Mucosa of stomach (tissue), 1 donor: Measurements from ENCODE around the gene PAWR.

Experiments used
- H3K27me3 ChIP-seq: one replicate; pipeline ENCODE4 v1.7.0; 2013; ENCODE audit warnings: mild to moderate bottlenecking, low read length; ENCODE audit not compliant: control insufficient read depth, insufficient read depth
- H3K36me3 ChIP-seq: one replicate; pipeline ENCODE4 v1.7.0; 2013; ENCODE audit warnings: low read length; ENCODE audit not compliant: control insufficient read depth, insufficient read depth
- H3K4me1 ChIP-seq: one replicate; pipeline ENCODE4 v1.7.0; 2013; ENCODE audit warnings: mild to moderate bottlenecking, low read length; ENCODE audit not compliant: control insufficient read depth, insufficient read depth
- H3K4me3 ChIP-seq: one replicate; pipeline ENCODE4 v1.7.0; 2013; ENCODE audit warnings: low read length
- H3K9ac ChIP-seq: one replicate; pipeline ENCODE4 v1.7.0; 2013; ENCODE audit warnings: mild to moderate bottlenecking, low read length, moderate library complexity
- H3K9me3 ChIP-seq: one replicate; pipeline ENCODE4 v1.7.0; 2013; ENCODE audit warnings: mild to moderate bottlenecking, low read length, moderate library complexity; ENCODE audit not compliant: control insufficient read depth
- donor health status: Pancreatic carcinoma.

Gene PAWR

DNA sequence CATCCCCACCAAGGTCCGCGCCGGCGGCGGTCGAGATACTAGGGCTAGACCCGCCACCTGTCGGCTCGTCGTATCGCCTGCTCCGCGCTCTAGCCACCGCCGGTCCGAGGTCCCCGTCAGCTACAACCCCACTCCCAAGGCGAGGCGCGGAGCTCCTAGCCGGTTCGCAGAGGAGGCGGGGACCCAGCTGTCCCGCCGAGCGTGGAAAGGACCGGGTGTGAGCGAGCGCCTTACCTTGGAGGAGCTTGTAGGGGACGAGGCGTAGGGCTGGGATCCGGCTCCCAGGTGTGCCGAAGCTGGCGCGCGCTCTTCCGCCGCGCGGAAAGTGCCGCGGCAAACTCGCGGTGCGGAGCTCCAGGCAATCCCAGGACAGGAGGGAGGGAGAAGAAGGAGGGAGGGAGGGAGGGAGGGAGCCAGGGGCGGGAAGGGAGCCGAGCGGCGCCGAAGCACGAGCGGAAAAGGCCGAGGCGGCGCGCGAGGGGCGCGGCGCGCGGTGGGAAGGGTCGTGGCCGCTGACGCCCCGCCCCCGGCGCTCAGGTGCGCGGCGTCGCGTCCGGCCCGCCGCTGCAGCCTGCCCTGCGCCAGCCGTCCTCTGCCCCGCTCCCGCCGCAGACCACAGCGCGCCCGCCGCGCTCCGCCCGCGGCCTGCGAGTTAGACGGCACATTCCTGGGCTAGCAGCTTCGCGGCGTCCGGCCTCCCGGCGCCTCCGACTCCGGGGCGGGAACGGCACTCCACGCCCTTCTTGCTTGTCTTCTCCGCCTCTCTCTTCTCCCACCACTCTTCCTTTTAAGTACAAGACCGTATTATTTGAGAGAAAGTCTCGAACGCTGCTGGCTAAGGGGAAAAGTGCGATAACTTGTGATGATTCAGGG, at the start of gene PAWR:
PAWR (minus strand) TSS at position 327 of the 873 bp plus-strand sequence. CDS start 720 bp downstream, outside the sequence.
- H3K9ac ChIP-seq = peak within 1 kb of the TSS; percentile 83
- peak within 1 kb of the TSS; percentile 69 for H3K4me3 ChIP-seq

GRCh38 chr12:79737875-79738718, 47.3 kb upstream of the PAWR start:
- no peaks in the 10 kb centered on the region for H3K9me3 ChIP-seq
- H3K9ac ChIP-seq = no peak overlapping the region
- no peaks in the 10 kb centered on the region for H3K4me1 ChIP-seq
- no peaks in the 10 kb centered on the region for H3K36me3 ChIP-seq
- no peak overlapping the region for H3K4me3 ChIP-seq
- H3K27me3 ChIP-seq = no peaks in the 10 kb centered on the region

More for the DNA sequence above, at the start of gene PAWR:
- Histone ChIP-seq H3K9me3 (no peaks in the 10 kb centered on the region), H3K4me1 (peaks cover 18% of the 10 kb centered on the region), H3K36me3 (no peaks in the 10 kb centered on the region), H3K27me3 (no peaks in the 10 kb centered on the region)

- Histone ChIP-seq H3K9ac (no peak overlapping the region), H3K4me3 (no peak overlapping the region), H3K4me1 (no peaks in the 10 kb centered on the region), H3K36me3 (no peaks in the 10 kb centered on the region), H3K9me3 (no peaks in the 10 kb centered on the region), H3K27me3 (no peaks in the 10 kb centered on the region)
Measured at GRCh38 chr12:79732638-79733037, 41.9 kb upstream of the PAWR start.

DNA sequence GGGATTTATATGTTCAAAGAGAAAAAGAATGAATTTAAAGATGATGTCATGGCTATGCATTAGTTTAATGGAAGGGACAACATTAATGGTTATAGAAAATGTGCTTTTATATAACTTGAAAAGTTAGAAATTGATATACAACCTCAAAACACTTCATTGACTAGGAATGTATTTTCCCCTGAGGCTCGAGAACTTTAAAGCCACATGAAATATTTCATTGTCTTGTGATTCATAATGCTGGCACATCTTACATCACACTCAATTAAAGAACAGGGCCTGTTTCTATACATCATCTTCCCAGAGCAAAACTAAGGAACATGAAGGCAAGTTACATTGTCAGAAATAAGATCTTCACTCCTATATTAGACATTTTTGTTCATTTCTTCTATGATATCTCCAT, 35.2 kb upstream of the PAWR start:
- no peak overlapping the region for H3K4me3 ChIP-seq
- no peaks in the 10 kb centered on the region for H3K36me3 ChIP-seq
- H3K9ac ChIP-seq = no peak overlapping the region
- H3K9me3 ChIP-seq = no peaks in the 10 kb centered on the region
- H3K4me1 ChIP-seq = no peaks in the 10 kb centered on the region
- no peaks in the 10 kb centered on the region for H3K27me3 ChIP-seq

DNA sequence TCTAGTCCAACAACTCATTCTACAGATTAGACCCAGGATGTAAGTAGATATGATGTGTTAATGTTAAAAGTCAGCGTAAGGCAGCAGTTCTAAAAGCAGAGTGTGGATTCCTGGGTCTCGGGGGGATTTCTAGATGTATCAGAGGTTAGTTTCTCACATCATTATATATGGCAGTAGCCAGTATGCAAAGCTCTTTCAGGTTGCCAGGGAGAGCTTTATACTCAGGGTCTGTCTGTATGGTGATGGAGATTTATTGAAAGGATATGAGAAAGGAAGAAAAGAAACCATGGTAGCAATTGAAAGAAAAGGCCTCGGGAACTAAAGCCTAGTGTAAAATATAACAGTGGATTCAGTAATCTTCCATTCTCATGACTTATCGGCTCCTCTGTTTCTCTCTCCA, 26.2 kb upstream of the PAWR start:
- no peaks in the 10 kb centered on the region for H3K4me1 ChIP-seq
- H3K27me3 ChIP-seq = no peaks in the 10 kb centered on the region
- H3K9ac ChIP-seq = no peak overlapping the region
- no peaks in the 10 kb centered on the region for H3K36me3 ChIP-seq
- no peak overlapping the region for H3K4me3 ChIP-seq
- H3K9me3 ChIP-seq = no peaks in the 10 kb centered on the region

DNA sequence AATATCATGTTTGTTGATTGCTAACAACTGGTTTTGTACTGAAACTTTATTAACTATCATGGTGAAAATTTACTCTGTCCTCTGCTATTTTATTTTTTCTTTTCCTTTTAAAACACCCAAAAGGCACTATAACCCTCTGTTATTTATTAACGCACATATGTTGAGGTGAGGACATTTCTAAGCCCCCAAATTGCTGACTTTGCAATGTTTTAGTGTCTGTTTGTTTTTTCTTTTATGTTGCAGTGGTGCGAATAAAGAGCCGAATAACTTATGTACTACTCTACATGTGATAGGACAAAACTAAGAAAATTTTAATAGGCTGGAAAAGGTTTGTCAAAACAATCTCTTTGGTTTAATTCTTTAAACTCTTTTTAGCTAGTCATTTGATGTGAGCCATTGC, 24.5 kb upstream of the PAWR start:
- no peaks in the 10 kb centered on the region for H3K4me1 ChIP-seq
- no peaks in the 10 kb centered on the region for H3K36me3 ChIP-seq
- no peak overlapping the region for H3K9ac ChIP-seq
- no peaks in the 10 kb centered on the region for H3K9me3 ChIP-seq
- H3K4me3 ChIP-seq = no peak overlapping the region
- no peaks in the 10 kb centered on the region for H3K27me3 ChIP-seq

DNA sequence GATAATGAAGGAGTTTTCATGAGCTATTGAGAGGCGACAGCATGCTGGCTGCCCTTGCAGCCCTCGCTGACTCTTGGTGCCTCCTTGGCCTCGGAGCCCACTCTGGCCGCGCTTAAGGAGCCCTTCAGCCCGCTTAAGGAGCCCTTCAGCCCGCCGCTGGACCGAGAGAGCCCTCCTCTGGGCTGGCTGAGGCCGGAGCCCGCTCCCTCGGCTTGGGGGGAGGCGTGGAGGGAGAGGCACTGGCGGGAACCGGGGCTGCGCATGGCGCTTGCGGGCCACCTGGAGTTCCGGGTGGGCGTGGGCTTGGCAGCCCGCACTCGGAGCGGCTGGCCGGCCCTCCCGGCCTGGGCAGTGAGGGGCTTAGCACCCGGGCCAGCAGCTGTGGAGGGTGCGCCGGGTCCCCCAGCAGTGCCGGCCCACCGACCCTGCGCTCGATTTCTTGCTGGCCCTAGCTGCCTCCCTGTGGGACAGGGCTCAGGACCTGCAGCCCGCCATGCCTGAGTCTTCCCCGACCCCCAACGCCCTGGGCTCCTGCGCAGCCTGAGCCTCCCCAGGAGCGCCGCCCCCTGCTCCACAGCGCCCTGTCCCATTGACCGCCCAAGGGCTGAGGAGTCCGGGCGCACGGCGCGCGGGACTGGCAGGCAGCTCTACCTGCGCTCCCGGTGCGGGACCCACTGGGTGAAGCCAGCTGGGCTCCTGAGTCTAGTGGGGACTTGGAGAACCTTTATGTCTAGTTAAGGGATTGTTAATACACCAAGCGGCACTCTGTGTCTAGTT, 20.1 kb upstream of the PAWR start:
- no peak overlapping the region for H3K4me3 ChIP-seq
- no peaks in the 10 kb centered on the region for H3K27me3 ChIP-seq
- no peaks in the 10 kb centered on the region for H3K4me1 ChIP-seq
- H3K9me3 ChIP-seq = no peaks in the 10 kb centered on the region
- no peaks in the 10 kb centered on the region for H3K36me3 ChIP-seq
- H3K9ac ChIP-seq = no peak overlapping the region

DNA sequence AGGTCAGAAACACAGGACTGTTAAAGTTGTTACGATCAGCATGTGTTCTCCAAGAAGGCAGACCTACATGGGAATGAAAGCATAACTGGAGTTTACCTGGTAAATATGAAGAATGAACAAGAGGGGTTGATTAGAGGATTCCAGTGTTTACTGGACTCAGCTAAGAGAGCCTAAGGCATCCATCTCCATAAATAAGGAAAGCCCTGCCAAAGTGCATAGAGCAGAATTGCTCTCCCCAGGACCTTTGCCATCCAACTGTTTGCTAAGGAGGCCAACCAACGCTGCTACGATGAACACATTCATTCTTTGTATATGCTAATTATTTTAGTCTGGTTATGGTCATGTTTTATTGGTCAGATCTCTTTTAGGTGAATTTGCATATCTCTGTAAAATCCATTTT, 17.1 kb upstream of the PAWR start:
- Histone ChIP-seq H3K4me3 (no peak overlapping the region), H3K27me3 (no peaks in the 10 kb centered on the region), H3K4me1 (no peaks in the 10 kb centered on the region), H3K9me3 (no peaks in the 10 kb centered on the region), H3K36me3 (no peaks in the 10 kb centered on the region), H3K9ac (no peak overlapping the region)

DNA sequence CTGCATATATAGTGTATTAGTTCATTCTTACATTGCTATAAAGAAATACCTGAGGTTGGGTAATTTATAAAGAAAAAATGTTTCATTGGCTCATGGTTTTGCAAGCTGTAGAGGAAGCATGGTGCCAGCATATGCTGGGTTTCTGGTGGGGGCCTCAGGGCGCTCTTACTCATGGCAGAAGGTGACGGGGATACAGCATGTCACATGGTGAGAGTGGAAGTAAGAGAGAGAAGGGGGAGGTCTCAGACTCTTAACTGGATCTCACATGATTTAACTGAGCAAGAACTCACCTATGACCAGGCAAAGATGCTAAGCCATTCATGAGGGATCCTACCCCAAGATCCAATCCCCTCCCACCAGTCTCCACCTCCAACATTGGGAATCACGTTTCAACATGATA, 15.9 kb upstream of the PAWR start:
- Histone ChIP-seq H3K36me3 (no peaks in the 10 kb centered on the region), H3K4me3 (no peak overlapping the region), H3K9me3 (no peaks in the 10 kb centered on the region), H3K4me1 (no peaks in the 10 kb centered on the region), H3K27me3 (no peaks in the 10 kb centered on the region), H3K9ac (no peak overlapping the region)

DNA sequence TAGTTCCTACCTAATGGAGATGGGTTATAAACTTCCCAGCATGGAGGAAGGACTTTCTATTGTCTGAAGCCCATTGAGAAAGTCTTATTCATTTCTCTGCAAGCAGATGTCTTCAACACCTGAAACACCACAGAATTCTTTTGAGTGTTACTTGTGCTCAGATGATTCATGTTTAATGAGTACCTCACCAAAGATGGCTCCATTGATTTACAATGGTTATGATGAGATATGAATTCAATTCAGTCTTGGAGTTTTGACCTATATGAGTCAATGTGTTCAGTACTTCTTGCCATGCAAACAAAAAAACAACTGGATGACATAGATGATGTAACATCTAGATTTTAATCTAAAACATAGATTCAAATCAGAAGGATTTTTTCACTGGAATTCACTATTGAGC, 15.4 kb upstream of the PAWR start:
- Histone ChIP-seq H3K9me3 (no peaks in the 10 kb centered on the region), H3K27me3 (no peaks in the 10 kb centered on the region), H3K36me3 (no peaks in the 10 kb centered on the region), H3K4me3 (no peak overlapping the region), H3K9ac (no peak overlapping the region), H3K4me1 (no peaks in the 10 kb centered on the region)

DNA sequence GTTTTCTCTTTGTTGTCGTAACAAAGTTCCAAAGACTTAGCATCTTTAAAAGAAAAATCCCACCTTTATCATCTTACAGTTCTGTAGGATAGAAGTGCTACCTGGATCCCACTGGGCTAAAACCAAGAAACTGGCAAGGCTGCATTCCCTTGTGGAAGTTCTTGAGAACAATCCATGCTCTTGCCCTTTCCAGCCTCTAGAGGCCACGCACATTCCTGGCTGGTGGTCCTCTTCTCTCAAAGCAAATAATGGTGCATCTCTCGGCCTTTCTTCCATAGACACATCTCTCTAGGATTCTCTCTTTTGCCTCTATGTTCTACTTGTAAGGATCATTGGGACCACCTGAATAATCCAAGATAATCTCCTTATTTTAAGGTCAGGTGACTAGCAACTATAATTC, 8.2 kb upstream of the PAWR start:
- Histone ChIP-seq H3K4me1 (no peaks in the 10 kb centered on the region), H3K4me3 (no peak overlapping the region), H3K9me3 (no peaks in the 10 kb centered on the region), H3K27me3 (no peaks in the 10 kb centered on the region), H3K36me3 (no peaks in the 10 kb centered on the region), H3K9ac (no peak overlapping the region)

GRCh38 chr12:79696416-79696815, 5.7 kb upstream of the PAWR start:
- Histone ChIP-seq H3K4me3 (no peak overlapping the region), H3K27me3 (no peaks in the 10 kb centered on the region), H3K36me3 (no peaks in the 10 kb centered on the region), H3K9ac (no peak overlapping the region), H3K9me3 (no peaks in the 10 kb centered on the region), H3K4me1 (peaks cover 9% of the 10 kb centered on the region)
